RWPE1 (cell line): ENCODE measurements around the gene RFTN1.

ENCODE experiments used
- CTCF ChIA-PET: fragments of 350-600 bp; sonication (Branson Sonifier 250); formaldehyde crosslinking; extraction: SDS; loops from one replicate; lab custom pipeline; 2021; lab: Yijun Ruan, JAX
- POLR2A ChIA-PET: fragments of 400-600 bp; formaldehyde crosslinking; extraction: SDS; loops from one replicate; lab custom pipeline; 2020; ENCODE audit warnings: antibody characterized with exemption; ENCODE audit not compliant: low non-redundant PET; lab: Yijun Ruan, JAX
- DNase-seq: peaks from one replicate; pipeline ENCODE4 v3.0.0; 2012; ENCODE audit warnings: low spot score
- H3K27ac ChIP-seq: fragments of 450-650 bp; 2 replicates; pipeline ENCODE4 v1.5.1; 2017
- CTCF ChIP-seq: fragments of 450-650 bp; conservative IDR thresholded peaks from 2 replicates; pipeline ENCODE4 v1.5.1; 2017; ENCODE audit warnings: low read depth, mild to moderate bottlenecking

The RFTN1 gene

GRCh38 chr3:16322189-16322588 lies 191.3 kb downstream of the RFTN1 start:
- no peak overlapping the region for H3K27ac ChIP-seq
- ChIA-PET CTCF (no interaction called here), POLR2A (no interaction called here)
- TF ChIP-seq CTCF: no peak
- DNase-seq: no peak

- POLR2A ChIA-PET: no interaction called here
- no peak overlapping the region for H3K27ac ChIP-seq
- CTCF ChIA-PET: interaction anchor here (0.6 kb wide), 1 partner anchor 449 kb away, joined by 3 read pairs; no protein-coding TSS in a partner anchor
- TF ChIP-seq CTCF: no peak
- no peak for DNase-seq
Measured at GRCh38 chr3:16320711-16321110, 192.8 kb downstream of the RFTN1 start.

- no peak overlapping the region for H3K27ac ChIP-seq
- no peak for TF ChIP-seq CTCF
- ChIA-PET CTCF (no interaction called here), POLR2A (no interaction called here)
- DNase-seq: no peak
Measured at GRCh38 chr3:16319723-16320122, 193.8 kb downstream of the RFTN1 start.

GRCh38 chr3:16319307-16319706 lies 194.2 kb downstream of the RFTN1 start:
- no peak overlapping the region for H3K27ac ChIP-seq
- no peak for TF ChIP-seq CTCF
- ChIA-PET CTCF (no interaction called here), POLR2A (no interaction called here)
- no peak for DNase-seq

GRCh38 chr3:16318176-16318575 lies 195.3 kb downstream of the RFTN1 start:
- ChIA-PET POLR2A (no interaction called here), CTCF (no interaction called here)
- H3K27ac ChIP-seq: no peak overlapping the region
- DNase-seq: no peak
- no peak for TF ChIP-seq CTCF

- no peak overlapping the region for H3K27ac ChIP-seq
- ChIA-PET CTCF (no interaction called here), POLR2A (no interaction called here)
- TF ChIP-seq CTCF: no peak
- DNase-seq: no peak
Measured at GRCh38 chr3:16317561-16317945, 195.9 kb downstream of the RFTN1 start.
